Sigmoid colon (tissue), 4 donors: ENCODE data around the gene TMEM121.

Experiments
- EP300 ChIP-seq, 4 donors: sonication (generic); formaldehyde crosslinking; IDR thresholded peaks; one replicate each; pipeline ENCODE4 v1.6.1; 2017; ENCODE audit warnings: antibody characterized with exemption in 4 of 4
- POLR2AphosphoS5 ChIP-seq, 4 donors: sonication (generic); formaldehyde crosslinking; IDR thresholded peaks; one replicate each; pipeline ENCODE4 v1.6.1; 2017; ENCODE audit warnings: antibody characterized with exemption in 4 of 4
- TF ChIP-seq, protein P1 (sequence below), 4 experiments: fragments of 450-650 bp in 3 of 4; fragments of 200-600 bp in 1 of 4; IDR thresholded peaks; one replicate each; pipeline ENCODE4 v1.5.1; 2016 to 2019; ENCODE audit warnings: antibody characterized with exemption in 4 of 4, mild to moderate bottlenecking in 3 of 4, moderate library complexity in 2 of 4

DNA sequence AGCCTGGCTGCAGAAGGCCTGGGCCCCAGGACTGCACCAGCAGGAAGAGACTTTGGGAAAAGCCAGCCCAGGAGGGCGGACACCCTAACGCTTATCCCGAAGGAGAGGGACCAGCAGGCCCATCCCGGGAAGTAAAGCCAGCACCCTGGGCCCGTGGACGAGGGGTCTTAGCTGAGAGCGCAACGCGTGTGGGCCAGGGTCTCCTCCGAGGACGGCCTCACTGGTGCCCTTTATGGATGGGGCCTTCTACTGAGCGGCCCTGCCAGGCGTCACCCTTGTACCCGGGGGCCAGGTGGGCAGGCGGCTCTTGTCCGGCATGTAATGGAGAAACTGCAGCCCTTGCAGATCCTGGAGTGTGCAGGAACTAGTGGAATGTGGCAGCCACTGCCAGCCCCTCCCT lies 21.3 kb upstream of the TMEM121 start:
- TF ChIP-seq, protein P1, sequence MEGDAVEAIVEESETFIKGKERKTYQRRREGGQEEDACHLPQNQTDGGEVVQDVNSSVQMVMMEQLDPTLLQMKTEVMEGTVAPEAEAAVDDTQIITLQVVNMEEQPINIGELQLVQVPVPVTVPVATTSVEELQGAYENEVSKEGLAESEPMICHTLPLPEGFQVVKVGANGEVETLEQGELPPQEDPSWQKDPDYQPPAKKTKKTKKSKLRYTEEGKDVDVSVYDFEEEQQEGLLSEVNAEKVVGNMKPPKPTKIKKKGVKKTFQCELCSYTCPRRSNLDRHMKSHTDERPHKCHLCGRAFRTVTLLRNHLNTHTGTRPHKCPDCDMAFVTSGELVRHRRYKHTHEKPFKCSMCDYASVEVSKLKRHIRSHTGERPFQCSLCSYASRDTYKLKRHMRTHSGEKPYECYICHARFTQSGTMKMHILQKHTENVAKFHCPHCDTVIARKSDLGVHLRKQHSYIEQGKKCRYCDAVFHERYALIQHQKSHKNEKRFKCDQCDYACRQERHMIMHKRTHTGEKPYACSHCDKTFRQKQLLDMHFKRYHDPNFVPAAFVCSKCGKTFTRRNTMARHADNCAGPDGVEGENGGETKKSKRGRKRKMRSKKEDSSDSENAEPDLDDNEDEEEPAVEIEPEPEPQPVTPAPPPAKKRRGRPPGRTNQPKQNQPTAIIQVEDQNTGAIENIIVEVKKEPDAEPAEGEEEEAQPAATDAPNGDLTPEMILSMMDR (IDR thresholded peaks at IDR 0.05), result no peak
- no peak for TF ChIP-seq EP300 (IDR thresholded peaks at IDR 0.05)
- no peak for TF ChIP-seq POLR2AphosphoS5 (IDR thresholded peaks at IDR 0.05)
